Measurements from ENCODE around the gene CNKSR3.

GRCh38 chr6:154538640-154539191 is 28.2 kb upstream of the CNKSR3 start:
- TF ChIP-seq, protein P1, sequence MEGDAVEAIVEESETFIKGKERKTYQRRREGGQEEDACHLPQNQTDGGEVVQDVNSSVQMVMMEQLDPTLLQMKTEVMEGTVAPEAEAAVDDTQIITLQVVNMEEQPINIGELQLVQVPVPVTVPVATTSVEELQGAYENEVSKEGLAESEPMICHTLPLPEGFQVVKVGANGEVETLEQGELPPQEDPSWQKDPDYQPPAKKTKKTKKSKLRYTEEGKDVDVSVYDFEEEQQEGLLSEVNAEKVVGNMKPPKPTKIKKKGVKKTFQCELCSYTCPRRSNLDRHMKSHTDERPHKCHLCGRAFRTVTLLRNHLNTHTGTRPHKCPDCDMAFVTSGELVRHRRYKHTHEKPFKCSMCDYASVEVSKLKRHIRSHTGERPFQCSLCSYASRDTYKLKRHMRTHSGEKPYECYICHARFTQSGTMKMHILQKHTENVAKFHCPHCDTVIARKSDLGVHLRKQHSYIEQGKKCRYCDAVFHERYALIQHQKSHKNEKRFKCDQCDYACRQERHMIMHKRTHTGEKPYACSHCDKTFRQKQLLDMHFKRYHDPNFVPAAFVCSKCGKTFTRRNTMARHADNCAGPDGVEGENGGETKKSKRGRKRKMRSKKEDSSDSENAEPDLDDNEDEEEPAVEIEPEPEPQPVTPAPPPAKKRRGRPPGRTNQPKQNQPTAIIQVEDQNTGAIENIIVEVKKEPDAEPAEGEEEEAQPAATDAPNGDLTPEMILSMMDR (conservative IDR thresholded peaks at IDR 0.05; ENCODE audit: low read depth, low read length), result no peak
- no peak for TF ChIP-seq EZH2 (IDR thresholded peaks at IDR 0.05; ENCODE audit: borderline replicate concordance, low read depth, low read length, poor library complexity, severe bottlenecking)
